Measurements from ENCODE around the gene ACSM3. TPM values are rescaled to one million over a fixed set of nuclear protein-coding genes. Genes with fewer than 3 reads are reported as not detected.
"Not testable (repeated sequence)": the region's sequence is repeated elsewhere in the genome, so short reads cannot be mapped to it uniquely, and the experiment has no call there.

The ACSM3 gene, protein sequence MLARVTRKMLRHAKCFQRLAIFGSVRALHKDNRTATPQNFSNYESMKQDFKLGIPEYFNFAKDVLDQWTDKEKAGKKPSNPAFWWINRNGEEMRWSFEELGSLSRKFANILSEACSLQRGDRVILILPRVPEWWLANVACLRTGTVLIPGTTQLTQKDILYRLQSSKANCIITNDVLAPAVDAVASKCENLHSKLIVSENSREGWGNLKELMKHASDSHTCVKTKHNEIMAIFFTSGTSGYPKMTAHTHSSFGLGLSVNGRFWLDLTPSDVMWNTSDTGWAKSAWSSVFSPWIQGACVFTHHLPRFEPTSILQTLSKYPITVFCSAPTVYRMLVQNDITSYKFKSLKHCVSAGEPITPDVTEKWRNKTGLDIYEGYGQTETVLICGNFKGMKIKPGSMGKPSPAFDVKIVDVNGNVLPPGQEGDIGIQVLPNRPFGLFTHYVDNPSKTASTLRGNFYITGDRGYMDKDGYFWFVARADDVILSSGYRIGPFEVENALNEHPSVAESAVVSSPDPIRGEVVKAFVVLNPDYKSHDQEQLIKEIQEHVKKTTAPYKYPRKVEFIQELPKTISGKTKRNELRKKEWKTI
- 8.5 and 34.6 TPM in 2 replicates for total RNA-seq

- DNase-seq (ENCODE audit: low read depth), result peak; percentile 99
Measured at GRCh38 chr16:20763461-20764232, at the start of gene ACSM3. Gene ACSM3 (plus strand): TSS chr16:20764014. CDS start chr16:20770035, 6,021 bp downstream.

DNA sequence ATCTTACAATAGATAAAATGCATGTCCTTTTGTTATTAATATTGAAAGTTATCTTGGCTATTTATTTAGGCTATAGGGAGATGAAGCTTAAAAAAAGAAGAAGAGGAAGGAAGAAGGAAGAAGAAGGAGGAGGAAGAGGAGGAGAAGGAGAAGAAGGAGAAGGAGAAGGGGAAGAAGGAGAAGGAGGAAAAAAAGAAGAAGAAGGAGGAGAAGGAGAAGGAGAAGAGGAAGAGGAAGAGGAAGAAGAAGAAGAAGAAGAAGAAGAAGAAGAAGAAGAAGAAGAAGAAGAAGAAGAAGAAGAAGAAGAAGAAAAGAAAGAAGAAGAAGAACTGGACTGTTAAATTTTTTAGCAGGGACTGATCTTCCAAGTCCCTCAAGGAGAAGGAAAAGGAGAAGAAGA, 46.1 kb upstream of the ACSM3 start:
- DNase-seq (ENCODE audit: low read depth), result not testable (repeated sequence)

GRCh38 chr16:20720251-20720650, 43.6 kb upstream of the ACSM3 start:
- DNase-seq (ENCODE audit: low read depth), result no peak

- DNase-seq (ENCODE audit: low read depth), result no peak
Measured at GRCh38 chr16:20726661-20727060, 37.2 kb upstream of the ACSM3 start.

GRCh38 chr16:20727181-20727580, 36.6 kb upstream of the ACSM3 start:
- DNase-seq (ENCODE audit: low read depth), result no peak

DNA sequence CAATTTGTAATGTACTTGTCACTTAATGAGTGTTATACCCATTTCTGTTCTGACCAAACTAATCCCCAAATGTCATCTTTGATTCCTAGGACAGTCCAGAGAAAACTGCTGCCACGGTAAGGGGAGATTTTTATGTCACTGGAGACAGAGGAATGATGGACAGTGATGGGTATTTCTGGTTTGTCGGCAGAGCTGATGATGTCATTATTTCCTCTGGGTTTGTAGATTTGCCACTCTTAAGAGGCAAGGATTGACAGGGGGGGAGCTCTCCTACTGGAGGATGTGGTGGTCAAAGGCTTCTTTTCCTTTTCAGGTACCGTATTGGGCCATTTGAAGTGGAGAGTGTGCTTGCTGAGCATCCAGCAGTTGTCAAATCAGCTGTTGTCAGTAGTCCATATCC, 34.7 kb upstream of the ACSM3 start:
- DNase-seq (ENCODE audit: low read depth), result no peak

DNA sequence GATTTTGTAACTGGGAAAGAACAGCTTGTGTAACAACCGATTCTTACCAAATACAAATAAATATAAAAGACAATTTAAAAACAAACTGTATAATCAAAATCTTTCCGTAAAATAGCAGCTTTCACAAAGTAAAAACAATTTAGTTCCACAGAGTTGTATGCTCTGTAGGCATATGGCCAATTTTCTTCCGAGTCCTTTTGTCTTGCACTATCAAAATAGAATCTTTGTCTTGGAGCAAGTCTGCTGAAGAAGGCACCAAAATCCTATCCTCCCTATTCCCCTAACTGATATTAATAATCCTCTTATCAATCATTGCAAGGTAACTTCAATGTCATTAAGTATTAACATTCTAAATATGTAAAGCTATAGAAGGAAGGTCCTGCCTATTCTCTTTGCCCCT, 29.8 kb upstream of the ACSM3 start:
- no peak for DNase-seq (ENCODE audit: low read depth)

DNA sequence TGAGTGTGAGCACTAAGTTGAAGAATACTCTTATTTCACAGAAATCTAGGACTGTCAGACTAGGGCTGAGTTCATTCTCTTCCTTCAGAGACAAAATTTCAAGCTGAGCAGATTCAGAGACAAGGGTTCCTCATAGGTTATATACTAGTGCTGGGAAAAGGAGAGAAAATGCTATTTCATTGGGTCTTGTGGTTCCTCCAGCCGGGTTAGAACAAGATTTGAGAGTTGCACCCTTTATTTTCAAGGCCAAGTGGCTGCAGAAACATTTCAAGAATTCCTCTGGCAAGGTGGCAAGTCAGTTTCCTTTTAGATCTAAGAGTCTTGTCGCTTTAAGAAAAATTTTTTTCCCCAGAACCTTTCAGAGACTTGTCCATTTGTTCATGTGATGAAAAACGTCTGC, 29.0 kb upstream of the ACSM3 start:
- DNase-seq (ENCODE audit: low read depth), result no peak

GRCh38 chr16:20735490-20735889, 28.3 kb upstream of the ACSM3 start:
- no peak for DNase-seq (ENCODE audit: low read depth)

GRCh38 chr16:20740007-20740883, 23.6 kb upstream of the ACSM3 start:
- peak; percentile 39 for DNase-seq (ENCODE audit: low read depth)

DNA sequence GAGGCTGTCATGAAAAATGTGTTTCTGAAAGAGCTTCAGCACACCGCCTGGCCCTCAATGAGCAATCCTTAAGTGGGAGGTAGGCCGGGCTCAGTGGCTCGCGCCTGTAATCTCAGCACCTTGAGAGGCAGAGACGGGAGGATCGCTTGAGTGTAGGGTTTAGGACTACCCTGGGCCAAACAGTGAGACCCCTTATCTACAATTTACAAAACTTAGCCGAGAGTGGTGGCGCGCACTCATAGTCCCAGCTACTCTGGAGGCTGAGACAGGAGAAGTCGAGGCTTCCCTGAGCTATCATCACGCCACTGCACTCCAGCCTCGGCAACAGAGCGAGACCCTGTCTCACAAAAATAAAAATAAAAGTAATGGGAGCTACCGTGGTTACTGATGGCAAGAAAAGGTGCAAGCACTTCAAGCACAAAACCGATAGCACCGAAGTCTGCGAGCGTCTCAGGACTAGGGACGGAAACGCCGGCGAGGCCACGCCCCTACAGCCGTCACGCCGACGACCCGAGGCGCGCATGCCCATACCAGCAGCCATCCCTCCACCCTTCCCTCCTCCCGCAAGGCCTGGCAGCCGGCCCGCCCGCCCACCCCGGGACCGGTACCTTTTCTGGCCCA, 22.8 kb upstream of the ACSM3 start:
- peak; percentile 56 for DNase-seq (ENCODE audit: low read depth)

GRCh38 chr16:20741554-20742285, 22.1 kb upstream of the ACSM3 start, which contains the start of gene THUMPD1:
Gene THUMPD1 (minus strand): TSS chr16:20741818. CDS start chr16:20741739, 79 bp downstream.
- DNase-seq (ENCODE audit: low read depth), result peak; percentile 88

DNA sequence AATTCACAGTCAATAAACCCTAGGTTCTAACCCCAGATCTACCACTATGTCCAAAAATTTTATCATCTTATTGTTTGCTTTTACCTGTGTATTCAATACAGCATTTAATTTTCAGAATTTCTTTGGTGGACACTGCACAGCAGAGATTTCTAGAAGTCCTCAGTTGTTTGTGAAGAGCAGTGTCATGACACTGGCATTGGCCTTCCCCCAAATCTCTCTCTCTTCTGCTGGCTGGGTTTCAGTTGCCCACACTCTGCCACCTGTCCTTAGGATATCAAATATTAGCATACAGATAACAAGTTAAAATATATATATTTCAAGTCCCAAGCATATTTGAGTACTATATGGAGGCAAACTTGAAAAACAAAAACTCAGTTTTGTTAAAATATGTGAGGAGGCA, 20.2 kb upstream of the ACSM3 start:
- DNase-seq (ENCODE audit: low read depth), result no peak

DNA sequence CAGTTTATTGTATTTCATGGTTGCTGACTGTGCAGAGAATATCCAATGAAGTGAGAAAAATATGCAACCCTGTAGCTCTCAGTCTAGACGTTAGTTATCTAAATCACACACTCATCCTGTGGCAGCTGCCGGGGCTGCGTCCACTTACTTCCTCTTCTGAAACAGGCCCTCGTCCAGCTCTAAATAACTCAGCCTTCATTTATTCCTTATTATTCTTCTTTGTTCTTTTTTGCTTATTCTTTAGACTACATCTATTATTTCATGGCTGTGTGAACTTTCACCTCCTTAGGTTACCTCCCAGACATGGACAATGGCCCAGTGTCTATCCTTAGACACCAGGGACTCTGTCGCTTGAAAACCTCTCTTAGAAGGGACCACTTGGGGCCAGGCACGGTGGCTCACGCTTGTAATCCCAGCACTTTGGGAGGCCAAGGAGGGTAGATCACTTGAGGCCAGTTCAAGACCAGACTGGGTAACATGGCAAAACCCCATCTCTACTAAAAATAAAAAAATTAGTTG, 18.8 kb upstream of the ACSM3 start:
- no peak for DNase-seq (ENCODE audit: low read depth)

DNA sequence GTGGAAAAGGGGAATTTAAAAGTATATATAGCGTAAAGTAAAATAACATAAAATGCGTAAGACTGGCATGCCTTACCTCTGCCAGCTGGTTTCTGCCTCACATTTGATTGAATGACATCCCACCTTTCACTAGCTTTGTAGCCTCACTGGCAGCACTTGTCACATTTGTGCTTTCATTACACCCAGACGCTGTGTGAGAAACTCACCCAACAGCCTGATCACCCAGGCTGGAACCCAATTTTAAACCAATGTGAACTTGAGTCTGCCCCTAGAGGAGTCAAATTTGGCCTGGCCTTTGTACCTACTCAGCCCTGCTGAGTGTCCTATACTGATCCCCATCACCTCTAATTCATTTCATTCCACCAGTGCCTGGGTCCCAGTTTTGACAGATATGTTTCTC, 17.4 kb upstream of the ACSM3 start:
- no peak for DNase-seq (ENCODE audit: low read depth)

GRCh38 chr16:20747030-20747816, 16.6 kb upstream of the ACSM3 start:
- peak; percentile 15 for DNase-seq (ENCODE audit: low read depth)

DNA sequence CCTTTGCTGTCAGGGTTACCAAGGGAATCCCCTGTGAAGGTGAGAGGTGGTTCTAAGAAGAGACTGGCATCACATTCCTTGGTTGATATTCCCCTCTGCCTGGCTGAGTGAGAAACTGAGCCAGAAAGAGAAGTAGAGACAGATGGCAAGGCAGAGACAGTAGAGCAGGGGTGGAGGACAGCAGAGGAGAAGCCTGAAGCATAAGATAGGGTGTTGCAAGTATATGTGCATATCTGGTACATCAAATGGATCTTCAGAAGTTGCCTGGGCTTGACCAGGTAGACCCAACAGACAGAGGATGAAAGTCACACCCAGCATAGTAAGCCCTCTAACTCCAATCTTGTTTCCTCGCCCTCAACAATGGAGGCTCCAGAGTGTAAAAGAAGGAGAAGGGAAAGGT, 14.3 kb upstream of the ACSM3 start:
- DNase-seq (ENCODE audit: low read depth), result no peak

- DNase-seq (ENCODE audit: low read depth), result no peak
Measured at GRCh38 chr16:20750558-20750957, 13.3 kb upstream of the ACSM3 start.

- no peak for DNase-seq (ENCODE audit: low read depth)
Measured at GRCh38 chr16:20753727-20754126, 10.1 kb upstream of the ACSM3 start.

Measured in renal cortical epithelial cell (primary cell).